Lower leg skin (tissue), 3 donors: ENCODE data around the gene SP8.

Source experiments
- POLR2A ChIP-seq, 2 donors: fragments of 450-650 bp; IDR thresholded peaks; one replicate each; pipeline ENCODE4 v1.6.1; 2016 to 2017; ENCODE audit warnings: antibody characterized with exemption in 2 of 2, mild to moderate bottlenecking in 1 of 2, moderate library complexity in 1 of 2
- TF ChIP-seq, protein P1 (sequence below), 3 donors: fragments of 450-650 bp; IDR thresholded peaks; one replicate each; pipeline ENCODE4 v1.5.1; 2016; ENCODE audit warnings: antibody characterized with exemption in 3 of 3, mild to moderate bottlenecking in 3 of 3, moderate library complexity in 2 of 3

DNA sequence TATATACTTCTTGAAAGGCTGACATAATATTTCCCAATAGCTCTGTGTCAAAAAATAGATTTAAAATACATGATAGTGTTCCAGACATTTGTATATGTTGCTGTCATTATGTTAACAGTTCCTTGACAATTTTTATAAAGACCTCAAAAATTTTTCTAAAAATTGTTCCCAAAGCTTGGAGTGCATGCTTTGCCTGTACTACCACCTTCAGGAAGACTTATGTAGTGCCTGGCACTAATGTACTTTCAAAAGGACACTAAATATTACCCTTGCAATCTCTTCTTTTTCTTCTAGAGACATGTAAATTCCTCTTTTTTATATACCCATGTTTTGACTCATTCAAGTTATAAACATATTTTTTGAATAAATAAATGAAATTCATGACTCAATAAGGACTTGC, 48.0 kb upstream of the SP8 start:
- TF ChIP-seq POLR2A (IDR thresholded peaks at IDR 0.05), result no peak
- TF ChIP-seq, protein P1, sequence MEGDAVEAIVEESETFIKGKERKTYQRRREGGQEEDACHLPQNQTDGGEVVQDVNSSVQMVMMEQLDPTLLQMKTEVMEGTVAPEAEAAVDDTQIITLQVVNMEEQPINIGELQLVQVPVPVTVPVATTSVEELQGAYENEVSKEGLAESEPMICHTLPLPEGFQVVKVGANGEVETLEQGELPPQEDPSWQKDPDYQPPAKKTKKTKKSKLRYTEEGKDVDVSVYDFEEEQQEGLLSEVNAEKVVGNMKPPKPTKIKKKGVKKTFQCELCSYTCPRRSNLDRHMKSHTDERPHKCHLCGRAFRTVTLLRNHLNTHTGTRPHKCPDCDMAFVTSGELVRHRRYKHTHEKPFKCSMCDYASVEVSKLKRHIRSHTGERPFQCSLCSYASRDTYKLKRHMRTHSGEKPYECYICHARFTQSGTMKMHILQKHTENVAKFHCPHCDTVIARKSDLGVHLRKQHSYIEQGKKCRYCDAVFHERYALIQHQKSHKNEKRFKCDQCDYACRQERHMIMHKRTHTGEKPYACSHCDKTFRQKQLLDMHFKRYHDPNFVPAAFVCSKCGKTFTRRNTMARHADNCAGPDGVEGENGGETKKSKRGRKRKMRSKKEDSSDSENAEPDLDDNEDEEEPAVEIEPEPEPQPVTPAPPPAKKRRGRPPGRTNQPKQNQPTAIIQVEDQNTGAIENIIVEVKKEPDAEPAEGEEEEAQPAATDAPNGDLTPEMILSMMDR (IDR thresholded peaks at IDR 0.05), result no peak
